ENCODE measurements around the gene PRDM10.

Gene PRDM10

GRCh38 chr11:129999407-129999806 lies 3.2 kb downstream of the PRDM10 start:
- no peak for DNase-seq
- in situ Hi-C loops (cut with HindIII; ENCODE audit: low pct_ligation_motif_present, low sequenced_read_pairs) = no loop called here
- no peak overlapping the region for H3K4me3 ChIP-seq (ENCODE audit: low read depth, low read length)
- TF ChIP-seq CTCF (IDR thresholded peaks at IDR 0.05; ENCODE audit: low read depth, low read length, missing control alignments) = no peak
- no peak overlapping the region for H3K27ac ChIP-seq
- no peaks in the 10 kb centered on the region for H3K36me3 ChIP-seq (replicated peaks)
- H3K27me3 ChIP-seq (replicated peaks) = no peaks in the 10 kb centered on the region

- no peak overlapping the region for H3K4me3 ChIP-seq (ENCODE audit: low read depth, low read length)
These were observed 3.7 kb downstream of the PRDM10 start for GRCh38 chr11:129998905-129999304.

GRCh38 chr11:129998107-129998506 lies 4.5 kb downstream of the PRDM10 start:
- Histone ChIP-seq H3K36me3 (replicated peaks) (no peaks in the 10 kb centered on the region), H3K27me3 (replicated peaks) (no peaks in the 10 kb centered on the region), H3K27ac (no peak overlapping the region), H3K4me3 (ENCODE audit: low read depth, low read length) (no peak overlapping the region)
- no peak for TF ChIP-seq CTCF (IDR thresholded peaks at IDR 0.05; ENCODE audit: low read depth, low read length, missing control alignments)
- in situ Hi-C loops (cut with HindIII; ENCODE audit: low pct_ligation_motif_present, low sequenced_read_pairs) = no loop called here
- no peak for DNase-seq

More at GRCh38 chr11:129998905-129999304, 3.7 kb downstream of the PRDM10 start:
- Histone ChIP-seq H3K27me3 (replicated peaks) (no peaks in the 10 kb centered on the region), H3K36me3 (replicated peaks) (no peaks in the 10 kb centered on the region), H3K27ac (no peak overlapping the region)
- in situ Hi-C loops (cut with HindIII; ENCODE audit: low pct_ligation_motif_present, low sequenced_read_pairs) = no loop called here
- TF ChIP-seq CTCF (IDR thresholded peaks at IDR 0.05; ENCODE audit: low read depth, low read length, missing control alignments) = no peak
- DNase-seq = no peak

- no peak for TF ChIP-seq CTCF (IDR thresholded peaks at IDR 0.05; ENCODE audit: low read depth, low read length, missing control alignments)
- in situ Hi-C loops (cut with HindIII; ENCODE audit: low pct_ligation_motif_present, low sequenced_read_pairs) = no loop called here
- no peaks in the 10 kb centered on the region for H3K27me3 ChIP-seq (replicated peaks)
These were observed 5.1 kb downstream of the PRDM10 start for GRCh38 chr11:129997513-129997912.

GRCh38 chr11:129996113-129996870 lies 6.3 kb downstream of the PRDM10 start:
- H3K27me3 ChIP-seq (replicated peaks) = no peaks in the 10 kb centered on the region
- no peak overlapping the region for H3K27ac ChIP-seq
- in situ Hi-C loops (cut with HindIII; ENCODE audit: low pct_ligation_motif_present, low sequenced_read_pairs) = no loop called here
- DNase-seq = no peak
- no peak overlapping the region for H3K4me3 ChIP-seq (ENCODE audit: low read depth, low read length)
- no peaks in the 10 kb centered on the region for H3K36me3 ChIP-seq (replicated peaks)
- no peak for TF ChIP-seq CTCF (IDR thresholded peaks at IDR 0.05; ENCODE audit: low read depth, low read length, missing control alignments)

More at GRCh38 chr11:129997513-129997912, 5.1 kb downstream of the PRDM10 start:
- no peaks in the 10 kb centered on the region for H3K36me3 ChIP-seq (replicated peaks)
- H3K4me3 ChIP-seq (ENCODE audit: low read depth, low read length) = no peak overlapping the region
- no peak for DNase-seq
- no peak overlapping the region for H3K27ac ChIP-seq

- no peak overlapping the region for H3K27ac ChIP-seq
- DNase-seq = no peak
These were observed 7.5 kb downstream of the PRDM10 start for GRCh38 chr11:129995163-129995562.

More at GRCh38 chr11:129995163-129995562, 7.5 kb downstream of the PRDM10 start:
- no peaks in the 10 kb centered on the region for H3K36me3 ChIP-seq (replicated peaks)
- H3K4me3 ChIP-seq (ENCODE audit: low read depth, low read length) = no peak overlapping the region
- TF ChIP-seq CTCF (IDR thresholded peaks at IDR 0.05; ENCODE audit: low read depth, low read length, missing control alignments) = no peak
- in situ Hi-C loops (cut with HindIII; ENCODE audit: low pct_ligation_motif_present, low sequenced_read_pairs) = no loop called here
- H3K27me3 ChIP-seq (replicated peaks) = no peaks in the 10 kb centered on the region

All from brain microvascular endothelial cell (primary cell).